ENCODE results near the gene MBD6.

- TF ChIP-seq BHLHE40 (IDR thresholded peaks at IDR 0.05; ENCODE audit: borderline replicate concordance) (no peak), FOXM1 (IDR thresholded peaks at IDR 0.05; ENCODE audit: borderline replicate concordance) (no peak), FOXA1 (IDR thresholded peaks at IDR 0.05) (no peak)
Observed at GRCh38 chr12:57498571-57498970, 24.1 kb upstream of the MBD6 start.

All from HEK293T (cell line).